Loucy (cell line): ENCODE data around the gene ARHGAP26.

ENCODE experiments used
- H2AFZ ChIP-seq: fragments of 200-600 bp; sonication (generic); 2 replicates; pipeline ENCODE4 v1.6.0; 2016; ENCODE audit warnings: antibody characterized with exemption, mild to moderate bottlenecking, low read length, moderate library complexity
- H3F3A ChIP-seq: fragments of 200-600 bp; 2 replicates; pipeline ENCODE4 v1.6.0; 2016; ENCODE audit warnings: antibody characterized with exemption, low read depth, mild to moderate bottlenecking
- H3K27me3 ChIP-seq: fragments of 200-600 bp; sonication (generic); 2 replicates; pipeline ENCODE4 v1.6.1; 2014; ENCODE audit warnings: low read length, mild to moderate bottlenecking; ENCODE audit not compliant: insufficient read depth, poor library complexity, severe bottlenecking
- H3K36me3 ChIP-seq: fragments of 200-600 bp; sonication (generic); 2 replicates; pipeline ENCODE4 v1.6.1; 2016; ENCODE audit warnings: low read length; ENCODE audit not compliant: insufficient read depth
- H3K4me1 ChIP-seq: fragments of 200-600 bp; sonication (generic); 2 replicates; pipeline ENCODE4 v1.5.1; 2014; ENCODE audit warnings: low read length, mild to moderate bottlenecking; ENCODE audit not compliant: insufficient read depth, poor library complexity, severe bottlenecking
- H3K4me2 ChIP-seq: fragments of 200-600 bp; sonication (generic); 2 replicates; pipeline ENCODE4 v1.6.0; 2014; ENCODE audit warnings: antibody characterized with exemption, low read length, low read depth, mild to moderate bottlenecking; ENCODE audit not compliant: poor library complexity, severe bottlenecking
- H3K4me3 ChIP-seq: fragments of 200-600 bp; sonication (generic); 2 replicates; pipeline ENCODE4 v1.5.1; 2014; ENCODE audit warnings: low read length, mild to moderate bottlenecking, mixed read lengths; ENCODE audit not compliant: poor library complexity, severe bottlenecking
- H3K79me2 ChIP-seq: fragments of 200-600 bp; sonication (generic); 2 replicates; pipeline ENCODE4 v1.6.1; 2014; ENCODE audit warnings: low read length; ENCODE audit not compliant: insufficient read depth
- H3K9ac ChIP-seq: fragments of 200-600 bp; sonication (generic); 2 replicates; pipeline ENCODE4 v1.6.0; 2014; ENCODE audit warnings: mild to moderate bottlenecking, low read depth, low read length, moderate library complexity; ENCODE audit not compliant: poor library complexity, severe bottlenecking
- H3K9me2 ChIP-seq: fragments of 200-600 bp; sonication (generic); replicated peaks from 2 replicates; pipeline ENCODE4 v1.6.1; 2016; ENCODE audit warnings: low read depth, low read length, mixed read lengths
- H3K9me3 ChIP-seq: fragments of 200-600 bp; sonication (generic); 2 replicates; pipeline ENCODE4 v1.6.1; 2014; ENCODE audit warnings: mild to moderate bottlenecking, antibody characterized with exemption, low read length, low read depth; ENCODE audit not compliant: insufficient read depth
- H4K20me1 ChIP-seq: fragments of 200-600 bp; sonication (generic); 2 replicates; pipeline ENCODE4 v1.6.0; 2014; ENCODE audit warnings: antibody characterized with exemption, low read length, mild to moderate bottlenecking; ENCODE audit not compliant: insufficient read depth, poor library complexity, severe bottlenecking
- EZH2phosphoT487 ChIP-seq: fragments of 200-600 bp; IDR thresholded peaks from 2 replicates; pipeline ENCODE4 v1.6.1; 2018; ENCODE audit warnings: antibody characterized with exemption, mild to moderate bottlenecking, moderate library complexity, borderline replicate concordance
- TF ChIP-seq, protein P1 (sequence below): fragments of 200-600 bp; sonication (generic); conservative IDR thresholded peaks from 2 replicates; pipeline ENCODE4 v1.5.1; 2014; ENCODE audit warnings: mild to moderate bottlenecking, antibody characterized with exemption, low read length

Gene ARHGAP26

GRCh38 chr5:142842994-142843905 is 73.1 kb downstream of the ARHGAP26 start:
- H3K4me1 ChIP-seq = peaks cover 30% of the 10 kb centered on the region
- TF ChIP-seq, protein P1, sequence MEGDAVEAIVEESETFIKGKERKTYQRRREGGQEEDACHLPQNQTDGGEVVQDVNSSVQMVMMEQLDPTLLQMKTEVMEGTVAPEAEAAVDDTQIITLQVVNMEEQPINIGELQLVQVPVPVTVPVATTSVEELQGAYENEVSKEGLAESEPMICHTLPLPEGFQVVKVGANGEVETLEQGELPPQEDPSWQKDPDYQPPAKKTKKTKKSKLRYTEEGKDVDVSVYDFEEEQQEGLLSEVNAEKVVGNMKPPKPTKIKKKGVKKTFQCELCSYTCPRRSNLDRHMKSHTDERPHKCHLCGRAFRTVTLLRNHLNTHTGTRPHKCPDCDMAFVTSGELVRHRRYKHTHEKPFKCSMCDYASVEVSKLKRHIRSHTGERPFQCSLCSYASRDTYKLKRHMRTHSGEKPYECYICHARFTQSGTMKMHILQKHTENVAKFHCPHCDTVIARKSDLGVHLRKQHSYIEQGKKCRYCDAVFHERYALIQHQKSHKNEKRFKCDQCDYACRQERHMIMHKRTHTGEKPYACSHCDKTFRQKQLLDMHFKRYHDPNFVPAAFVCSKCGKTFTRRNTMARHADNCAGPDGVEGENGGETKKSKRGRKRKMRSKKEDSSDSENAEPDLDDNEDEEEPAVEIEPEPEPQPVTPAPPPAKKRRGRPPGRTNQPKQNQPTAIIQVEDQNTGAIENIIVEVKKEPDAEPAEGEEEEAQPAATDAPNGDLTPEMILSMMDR = no peak
- no peak for TF ChIP-seq EZH2phosphoT487
- H3K36me3 ChIP-seq = no peaks in the 10 kb centered on the region
- H3K4me3 ChIP-seq = no peak overlapping the region
- no peaks in the 10 kb centered on the region for H3K9me3 ChIP-seq
- H3K27me3 ChIP-seq = no peaks in the 10 kb centered on the region
- H3K4me2 ChIP-seq = no peak overlapping the region
- H3K9ac ChIP-seq = no peak overlapping the region
- peaks cover 16% of the 10 kb centered on the region for H3K79me2 ChIP-seq
- no peak overlapping the region for H2AFZ ChIP-seq
- H3F3A ChIP-seq = no peaks in the 10 kb centered on the region
- no peaks in the 10 kb centered on the region for H3K9me2 ChIP-seq
- no peaks in the 10 kb centered on the region for H4K20me1 ChIP-seq

GRCh38 chr5:142844866-142845265 is 74.7 kb downstream of the ARHGAP26 start:
- H3K9me2 ChIP-seq = no peaks in the 10 kb centered on the region
- H3K9me3 ChIP-seq = no peaks in the 10 kb centered on the region
- H3K79me2 ChIP-seq = peaks cover 20% of the 10 kb centered on the region
- no peaks in the 10 kb centered on the region for H4K20me1 ChIP-seq
- no peak overlapping the region for H2AFZ ChIP-seq
- H3K36me3 ChIP-seq = no peaks in the 10 kb centered on the region
- no peak overlapping the region for H3K9ac ChIP-seq
- no peaks in the 10 kb centered on the region for H3K27me3 ChIP-seq
- no peaks in the 10 kb centered on the region for H3F3A ChIP-seq
- TF ChIP-seq, protein P1 = no peak
- no peak for TF ChIP-seq EZH2phosphoT487
- H3K4me3 ChIP-seq = no peak overlapping the region
- peaks cover 38% of the 10 kb centered on the region for H3K4me1 ChIP-seq
- H3K4me2 ChIP-seq = peak overlapping the region; percentile 53

DNA sequence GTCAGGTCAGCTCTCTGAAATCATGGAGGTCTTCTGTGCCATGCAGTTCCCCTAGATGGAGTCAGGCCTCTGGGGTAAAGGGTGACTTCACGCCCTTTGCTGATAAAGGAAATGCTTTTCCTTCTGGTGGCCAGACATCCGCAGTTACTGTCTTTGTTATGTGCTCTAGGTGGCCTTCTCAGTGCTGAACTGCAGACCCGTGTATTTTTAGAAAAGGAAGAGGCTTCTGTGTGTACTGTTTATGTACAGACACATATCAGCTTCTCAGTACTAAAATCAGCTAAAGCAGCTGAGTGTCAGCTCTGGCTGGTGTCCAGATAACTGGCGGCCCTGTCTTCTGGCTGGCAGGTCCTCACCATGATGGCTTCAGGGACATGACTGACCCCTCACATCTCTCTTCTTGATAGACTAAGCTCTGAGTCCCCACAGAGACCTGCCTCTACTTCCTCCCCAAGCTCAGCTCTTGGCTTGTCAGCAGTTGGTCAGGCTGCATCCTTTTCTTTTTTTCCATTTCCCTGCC is 75.3 kb downstream of the ARHGAP26 start:
- peaks cover 23% of the 10 kb centered on the region for H3K79me2 ChIP-seq
- H3F3A ChIP-seq = no peaks in the 10 kb centered on the region
- peak overlapping the region; percentile 31 for H3K9ac ChIP-seq
- no peak overlapping the region for H3K4me3 ChIP-seq
- no peaks in the 10 kb centered on the region for H3K27me3 ChIP-seq
- H3K9me2 ChIP-seq = no peaks in the 10 kb centered on the region
- no peaks in the 10 kb centered on the region for H4K20me1 ChIP-seq
- no peaks in the 10 kb centered on the region for H3K9me3 ChIP-seq
- H3K4me1 ChIP-seq = peaks cover 42% of the 10 kb centered on the region
- H3K36me3 ChIP-seq = no peaks in the 10 kb centered on the region
- peak overlapping the region; percentile 53 for H3K4me2 ChIP-seq
- no peak overlapping the region for H2AFZ ChIP-seq
- TF ChIP-seq EZH2phosphoT487 = no peak
- TF ChIP-seq, protein P1 = 0 out of 2 replicates have a peak, but pooled peaks have one; percentile 9
